GM12891 (cell line): ENCODE data around the gene SEL1L.

ENCODE experiments used
- PAX5 ChIP-seq: IDR thresholded peaks from 2 replicates; pipeline ENCODE4 v1.6.1; 2011; ENCODE audit warnings: low read length, moderate library complexity, mild to moderate bottlenecking; ENCODE audit not compliant: insufficient read depth, severe bottlenecking
- POLR2A ChIP-seq: IDR thresholded peaks from 2 replicates; pipeline ENCODE4 v1.6.1; 2011; ENCODE audit warnings: low read depth, low read length, control low read depth
- POLR2AphosphoS5 ChIP-seq: IDR thresholded peaks from 2 replicates; pipeline ENCODE4 v1.6.1; 2011; ENCODE audit warnings: low read depth, low read length, control low read depth
- POU2F2 ChIP-seq: IDR thresholded peaks from 2 replicates; pipeline ENCODE4 v1.6.1; 2011; ENCODE audit warnings: low read depth, mild to moderate bottlenecking, control low read depth, low read length, moderate library complexity
- SPI1 ChIP-seq: IDR thresholded peaks from 2 replicates; pipeline ENCODE4 v1.6.1; 2011; ENCODE audit warnings: low read depth, low read length, control low read depth
- TAF1 ChIP-seq: IDR thresholded peaks from 2 replicates; pipeline ENCODE4 v1.6.1; 2011; ENCODE audit warnings: low read depth, low read length, control low read depth

GRCh38 chr14:81449576-81449975 is 84.1 kb downstream of the SEL1L start:
- no peak for TF ChIP-seq POLR2A
- TF ChIP-seq TAF1, result no peak
- TF ChIP-seq PAX5, result no peak
- TF ChIP-seq POLR2AphosphoS5, result no peak
- TF ChIP-seq SPI1, result no peak
- no peak for TF ChIP-seq POU2F2
